Measurements from ENCODE around the gene PRDM11.

Gene PRDM11

GRCh38 chr11:45169310-45170072, 23.1 kb downstream of the PRDM11 start:
- Histone ChIP-seq H3K4me1 (peaks cover 0 to 22% (median 15%) of the 10 kb centered on the region in 4 donors), H3K27ac (no peak overlapping the region), H3K36me3 (no peaks in the 10 kb centered on the region), H3K27me3 (no peaks in the 10 kb centered on the region), H3K9me3 (no peaks in the 10 kb centered on the region), H3K4me3 (no peak overlapping the region)
- intact Hi-C loops (cut with DNase I; ENCODE audit: low total_unique reads), result no loop called here
- TF ChIP-seq CTCF (IDR thresholded peaks at IDR 0.05), result no peak
- no peak for DNase-seq

- TF ChIP-seq CTCF (IDR thresholded peaks at IDR 0.05), result no peak
Measured at GRCh38 chr11:45170484-45170883, 24.0 kb downstream of the PRDM11 start.

GRCh38 chr11:45171550-45171949, 25.1 kb downstream of the PRDM11 start:
- DNase-seq, result peak in 1 of 2 donors; percentile 32
- H3K4me1 ChIP-seq, result peaks cover 0 to 8% (median 3%) of the 10 kb centered on the region in 4 donors
- H3K9me3 ChIP-seq, result no peaks in the 10 kb centered on the region
- no peaks in the 10 kb centered on the region for H3K27me3 ChIP-seq
- no peak overlapping the region for H3K27ac ChIP-seq
- TF ChIP-seq CTCF (IDR thresholded peaks at IDR 0.05), result no peak
- no peaks in the 10 kb centered on the region for H3K36me3 ChIP-seq
- no peak overlapping the region for H3K4me3 ChIP-seq
- intact Hi-C loops (cut with DNase I; ENCODE audit: low total_unique reads), result no loop called here

More at GRCh38 chr11:45170484-45170883, 24.0 kb downstream of the PRDM11 start:
- no peaks in the 10 kb centered on the region for H3K27me3 ChIP-seq
- no peaks in the 10 kb centered on the region for H3K9me3 ChIP-seq
- peaks cover 0 to 12% (median 6%) of the 10 kb centered on the region in 4 donors for H3K4me1 ChIP-seq
- DNase-seq, result peak in 1 of 2 donors; percentile 10
- no peak overlapping the region for H3K4me3 ChIP-seq
- intact Hi-C loops (cut with DNase I; ENCODE audit: low total_unique reads), result no loop called here
- no peak overlapping the region for H3K27ac ChIP-seq
- no peaks in the 10 kb centered on the region for H3K36me3 ChIP-seq

- TF ChIP-seq CTCF (IDR thresholded peaks at IDR 0.05), result no peak
- H3K4me1 ChIP-seq, result peaks cover 0 to 18% (median 9%) of the 10 kb centered on the region in 4 donors
- no peaks in the 10 kb centered on the region for H3K9me3 ChIP-seq
- H3K4me3 ChIP-seq, result no peak overlapping the region
- peak in 1 of 2 donors; percentile 4 for DNase-seq
- H3K27me3 ChIP-seq, result no peaks in the 10 kb centered on the region
- H3K36me3 ChIP-seq, result no peaks in the 10 kb centered on the region
- H3K27ac ChIP-seq, result no peak overlapping the region
- intact Hi-C loops (cut with DNase I; ENCODE audit: low total_unique reads), result no loop called here
Measured at GRCh38 chr11:45173064-45173463, 26.6 kb downstream of the PRDM11 start.

- intact Hi-C loops (cut with DNase I; ENCODE audit: low total_unique reads), result no loop called here
- no peak for TF ChIP-seq CTCF (IDR thresholded peaks at IDR 0.05)
- DNase-seq, result no peak
- H3K4me1 ChIP-seq, result peaks cover 0 to 25% (median 13%) of the 10 kb centered on the region in 4 donors
- H3K4me3 ChIP-seq, result no peak overlapping the region
- no peaks in the 10 kb centered on the region for H3K9me3 ChIP-seq
- H3K27ac ChIP-seq, result no peak overlapping the region
- H3K36me3 ChIP-seq, result no peaks in the 10 kb centered on the region
- no peaks in the 10 kb centered on the region for H3K27me3 ChIP-seq
Measured at GRCh38 chr11:45174168-45174835, 27.9 kb downstream of the PRDM11 start.
